ENCODE results near the gene LAMTOR2.

GRCh38 chr1:156091610-156092009, 37.0 kb downstream of the LAMTOR2 start:
- TF ChIP-seq CTCF (optimal IDR thresholded peaks at IDR 0.05 in 1 of 3, IDR thresholded peaks at IDR 0.05 in 1 of 3, conservative IDR thresholded peaks at IDR 0.05 in 1 of 3; ENCODE audit: extremely low read depth in 1 of 3, insufficient read depth in 2 of 3, low read length in 3 of 3), result no peak
- no peak for TF ChIP-seq EZH2 (IDR thresholded peaks at IDR 0.05; ENCODE audit: low read length)

Data from keratinocyte (primary cell).